ENCODE data around the gene RCCD1. TPM values are rescaled to one million over a fixed set of nuclear protein-coding genes. Genes with fewer than 3 reads are reported as not detected.
A peak's percentile ranks its signal among the peaks of the same experiment; 100 is the strongest.

The RCCD1 gene
- total RNA-seq, 1 experiment from 2014 or later = 26.1 TPM

- no peaks in the 10 kb centered on the region for H3K36me3 ChIP-seq (ENCODE audit: control insufficient read depth, insufficient read depth, low read length)
- H3K4me3 ChIP-seq (ENCODE audit: low read depth, low read length) = no peak overlapping the region
- H3K9me3 ChIP-seq = no peaks in the 10 kb centered on the region
- peaks cover 16% of the 10 kb centered on the region for H3K4me1 ChIP-seq
- BruUV-seq (replicated peaks) = no TSS peak
- peaks cover 30% of the 10 kb centered on the region for H3K36me3 Mint-ChIP-seq (ENCODE audit: insufficient read depth, unreplicated experiment)
- H3K27me3 ChIP-seq (replicated peaks; ENCODE audit: control insufficient read depth, insufficient read depth, low read length) = no peaks in the 10 kb centered on the region; the same call in 1 of the 2 replicates
- DNase-seq = no peak
- intact Hi-C loops (cut with micrococcal nuclease; ENCODE audit: unreplicated experiment) = loop anchor here (10.0 kb wide), 1 partner anchor 342 kb away; no protein-coding TSS in a partner anchor
- CTCF ChIA-PET = interaction anchor here (0.5 to 3.6 kb wide), 19 partner anchors 10 to 604 kb away, joined by 3 to 53 read pairs (median 6); partner anchors contain the start of genes BLM, MAN2A2, PRC1 and RCCD1
- no peaks in the 10 kb centered on the region for H3K27me3 Mint-ChIP-seq (ENCODE audit: insufficient read depth, unreplicated experiment)
- no peak for TF ChIP-seq CTCF (IDR thresholded peaks at IDR 0.05; ENCODE audit: insufficient read depth in 1 of 2, low read depth in 1 of 2, low read length in 1 of 2, severe bottlenecking in 1 of 2, unreplicated experiment in 1 of 2)
- peaks cover 22% of the 10 kb centered on the region for H3K4me1 Mint-ChIP-seq (ENCODE audit: low read depth, unreplicated experiment)
- H3K9me3 Mint-ChIP-seq (ENCODE audit: unreplicated experiment) = no peaks in the 10 kb centered on the region
- POLR2A ChIA-PET = interaction anchor here (0.9 to 1.7 kb wide), 3 partner anchors 22 to 62 kb away, joined by 5 to 17 read pairs (median 5); partner anchors contain the start of genes MAN2A2, PRC1 and RCCD1
- no peak overlapping the region for H3K27ac Mint-ChIP-seq (ENCODE audit: unreplicated experiment)
- H3K4me3 Mint-ChIP-seq (ENCODE audit: unreplicated experiment) = peak overlapping the region; percentile 96
Measured at GRCh38 chr15:90932660-90932991, 22.1 kb upstream of the RCCD1 start.

GRCh38 chr15:90933301-90933700 lies 21.4 kb upstream of the RCCD1 start:
- H3K36me3 Mint-ChIP-seq (ENCODE audit: insufficient read depth, unreplicated experiment) = peaks cover 33% of the 10 kb centered on the region
- TF ChIP-seq CTCF (IDR thresholded peaks at IDR 0.05; ENCODE audit: insufficient read depth in 1 of 2, low read depth in 1 of 2, low read length in 1 of 2, severe bottlenecking in 1 of 2, unreplicated experiment in 1 of 2) = no peak
- intact Hi-C loops (cut with micrococcal nuclease; ENCODE audit: unreplicated experiment) = loop anchor here (10.0 kb wide), 1 partner anchor 342 kb away; no protein-coding TSS in a partner anchor
- H3K9me3 ChIP-seq = no peaks in the 10 kb centered on the region
- no peaks in the 10 kb centered on the region for H3K9me3 Mint-ChIP-seq (ENCODE audit: unreplicated experiment)
- H3K4me1 ChIP-seq = peaks cover 16% of the 10 kb centered on the region
- H3K36me3 ChIP-seq (ENCODE audit: control insufficient read depth, insufficient read depth, low read length) = no peaks in the 10 kb centered on the region
- ChIA-PET POLR2A (no interaction called here), CTCF (interaction anchor here (0.6 to 3.6 kb wide), 9 partner anchors 10 to 216 kb away, joined by 3 to 53 read pairs (median 4); partner anchors contain the start of genes BLM, MAN2A2 and VPS33B)
- DNase-seq = no peak
- no peak overlapping the region for H3K27ac Mint-ChIP-seq (ENCODE audit: unreplicated experiment)
- no peak overlapping the region for H3K4me3 ChIP-seq (ENCODE audit: low read depth, low read length)
- BruUV-seq (replicated peaks) = no TSS peak
- H3K4me1 Mint-ChIP-seq (ENCODE audit: low read depth, unreplicated experiment) = peaks cover 22% of the 10 kb centered on the region
- H3K27me3 Mint-ChIP-seq (ENCODE audit: insufficient read depth, unreplicated experiment) = no peaks in the 10 kb centered on the region
- no peak overlapping the region for H3K4me3 Mint-ChIP-seq (ENCODE audit: unreplicated experiment)
- no peaks in the 10 kb centered on the region; the same call in 1 of the 2 replicates for H3K27me3 ChIP-seq (replicated peaks; ENCODE audit: control insufficient read depth, insufficient read depth, low read length)

- peaks cover 16% of the 10 kb centered on the region for H3K4me1 ChIP-seq
- no peaks in the 10 kb centered on the region for H3K36me3 ChIP-seq (ENCODE audit: control insufficient read depth, insufficient read depth, low read length)
- peak overlapping the region; percentile 89 for H3K4me3 ChIP-seq (ENCODE audit: low read depth, low read length)
- TF ChIP-seq CTCF (IDR thresholded peaks at IDR 0.05; ENCODE audit: insufficient read depth in 1 of 2, low read depth in 1 of 2, low read length in 1 of 2, severe bottlenecking in 1 of 2, unreplicated experiment in 1 of 2) = peak; percentile 73 to 93
- Mint-ChIP-seq H3K4me3 (ENCODE audit: unreplicated experiment) (peak overlapping the region; percentile 87), H3K4me1 (ENCODE audit: low read depth, unreplicated experiment) (peaks cover 22% of the 10 kb centered on the region), H3K36me3 (ENCODE audit: insufficient read depth, unreplicated experiment) (peaks cover 37% of the 10 kb centered on the region), H3K9me3 (ENCODE audit: unreplicated experiment) (no peaks in the 10 kb centered on the region), H3K27ac (ENCODE audit: unreplicated experiment) (peak overlapping the region; percentile 62), H3K27me3 (ENCODE audit: insufficient read depth, unreplicated experiment) (no peaks in the 10 kb centered on the region)
- POLR2A ChIA-PET = interaction anchor here (0.6 to 1.9 kb wide), 4 partner anchors 20 to 312 kb away, joined by 3 to 24 read pairs (median 10); partner anchors contain the start of genes BLM, MAN2A2 and RCCD1
- intact Hi-C loops (cut with micrococcal nuclease; ENCODE audit: unreplicated experiment) = loop anchor here (1.0 to 10.0 kb wide), 5 partner anchors 20 to 340 kb away; partner anchors contain the start of gene RCCD1
- DNase-seq = peak; percentile 89 to 92
- CTCF ChIA-PET = interaction anchor here (0.5 to 2.4 kb wide), 20 partner anchors 9 to 1236 kb away, joined by 3 to 22 read pairs (median 5); partner anchors contain the start of genes BLM, MAN2A2, PRC1 and RCCD1
- H3K27me3 ChIP-seq (replicated peaks; ENCODE audit: control insufficient read depth, insufficient read depth, low read length) = no peaks in the 10 kb centered on the region; the same call in 1 of the 2 replicates
- no peaks in the 10 kb centered on the region for H3K9me3 ChIP-seq
- BruUV-seq (replicated peaks) = no TSS peak
Measured at GRCh38 chr15:90934256-90934948, 20.3 kb upstream of the RCCD1 start.

All from Caco-2 (cell line).